Measurements from ENCODE around the gene CIPC. TPM values are rescaled to one million over a fixed set of nuclear protein-coding genes. Genes with fewer than 3 reads are reported as not detected.

Gene CIPC
- total and polyA plus RNA-seq, 5 experiments from 2014 or later: 4.4 to 12.8 (median 7.7) TPM

DNA sequence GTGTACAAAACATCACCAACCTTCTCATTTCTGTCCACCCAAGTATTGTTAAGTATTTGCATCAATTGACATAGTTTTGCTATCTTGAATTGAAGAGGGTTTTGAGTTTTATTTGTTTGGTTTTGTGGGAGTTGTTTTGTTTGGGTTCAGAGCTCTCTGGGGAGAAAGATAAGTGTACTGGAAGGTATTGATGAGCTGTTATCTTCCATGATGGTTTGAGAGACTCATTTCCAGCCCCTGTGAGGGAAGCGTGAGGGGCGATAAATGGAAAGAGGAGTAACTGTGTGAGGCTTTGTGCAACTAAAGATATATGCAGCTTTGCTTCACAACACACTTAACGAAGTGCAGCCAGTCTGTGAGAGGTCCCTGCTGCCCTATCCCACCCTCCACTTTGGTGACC is 15.7 kb upstream of the CIPC start:
- ATAC-seq: no peak
- no peak for DNase-seq
- peaks cover 0 to 13% (median 5%) of the 10 kb centered on the region in 3 donors for H3K36me3 Mint-ChIP-seq
- POLR2A ChIA-PET: no interaction called here
- peaks cover 0 to 8% (median 3%) of the 10 kb centered on the region in 9 donors for H3K9me3 Mint-ChIP-seq
- H3K4me1 Mint-ChIP-seq: peaks cover 4 to 10% (median 7%) of the 10 kb centered on the region in 4 donors
- peaks cover 0 to 10% (median 7%) of the 10 kb centered on the region in 5 donors for H3K27me3 Mint-ChIP-seq
- peak overlapping the region in 1 of 10 donors; percentile 29 for H3K27ac Mint-ChIP-seq
- no peak overlapping the region for H3K4me3 Mint-ChIP-seq

DNA sequence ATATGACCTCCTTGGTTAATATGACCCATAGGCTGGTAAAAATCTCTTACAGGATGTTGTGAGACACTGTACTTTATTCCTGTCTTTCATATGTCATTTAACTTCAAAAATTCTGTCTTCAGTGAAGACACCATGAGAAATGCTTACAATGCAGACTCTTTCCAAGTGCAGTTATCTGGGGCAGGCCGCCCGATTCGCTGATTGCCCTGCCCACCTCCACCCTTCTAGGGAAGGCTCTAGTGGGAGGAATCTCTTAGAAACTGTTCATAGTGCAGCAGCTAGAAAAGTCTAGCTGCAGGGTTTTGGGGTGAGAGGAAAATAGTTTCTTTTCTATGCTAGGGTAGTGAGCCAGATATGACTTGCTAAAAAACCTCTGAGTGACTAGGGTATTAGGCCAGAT is 15.0 kb upstream of the CIPC start:
- Mint-ChIP-seq H3K4me1 (peaks cover 4 to 10% (median 7%) of the 10 kb centered on the region in 4 donors), H3K27ac (peak overlapping the region in 1 of 10 donors; percentile 38), H3K27me3 (peaks cover 0 to 17% (median 7%) of the 10 kb centered on the region in 5 donors), H3K36me3 (peaks cover 0 to 13% (median 5%) of the 10 kb centered on the region in 3 donors), H3K9me3 (peaks cover 0 to 8% (median 3%) of the 10 kb centered on the region in 9 donors), H3K4me3 (no peak overlapping the region)
- no peak for ATAC-seq
- DNase-seq: no peak
- POLR2A ChIA-PET: no interaction called here

DNA sequence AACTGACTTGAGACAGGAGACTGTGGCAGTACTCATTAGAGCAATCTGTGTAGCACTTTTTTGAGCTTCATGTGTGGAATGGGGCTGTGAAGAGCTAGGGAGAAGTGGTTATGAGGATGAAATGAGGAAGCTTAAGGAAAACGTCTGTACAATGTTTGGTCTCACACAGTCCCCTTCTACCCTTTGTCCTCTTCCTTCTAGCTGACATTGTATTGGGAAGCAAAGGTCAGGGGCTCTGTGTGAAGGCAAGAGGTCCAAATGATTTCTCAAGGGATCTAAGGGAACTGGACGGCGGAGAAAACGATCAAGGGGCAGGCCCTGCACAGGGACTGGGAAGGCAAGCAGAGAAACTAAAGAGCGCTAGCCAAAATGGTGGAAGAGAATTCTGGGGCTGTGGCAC is 13.1 kb upstream of the CIPC start:
- ATAC-seq (no peak), DNase-seq (no peak)
- H3K27ac Mint-ChIP-seq: peak overlapping the region in 6 of 10 donors; percentile 1 to 95 (median 62)
- peaks cover 0 to 7% (median 0%) of the 10 kb centered on the region in 9 donors for H3K9me3 Mint-ChIP-seq
- POLR2A ChIA-PET: interaction anchor here (0.5 to 1.0 kb wide), 2 partner anchors 14 to 34 kb away, joined by 3 read pairs; partner anchors contain the start of gene CIPC
- H3K36me3 Mint-ChIP-seq: peaks cover 0 to 8% (median 4%) of the 10 kb centered on the region in 3 donors
- H3K4me1 Mint-ChIP-seq: peaks cover 4 to 10% (median 7%) of the 10 kb centered on the region in 4 donors
- no peak overlapping the region for H3K4me3 Mint-ChIP-seq
- peaks cover 0 to 19% (median 7%) of the 10 kb centered on the region in 5 donors for H3K27me3 Mint-ChIP-seq

DNA sequence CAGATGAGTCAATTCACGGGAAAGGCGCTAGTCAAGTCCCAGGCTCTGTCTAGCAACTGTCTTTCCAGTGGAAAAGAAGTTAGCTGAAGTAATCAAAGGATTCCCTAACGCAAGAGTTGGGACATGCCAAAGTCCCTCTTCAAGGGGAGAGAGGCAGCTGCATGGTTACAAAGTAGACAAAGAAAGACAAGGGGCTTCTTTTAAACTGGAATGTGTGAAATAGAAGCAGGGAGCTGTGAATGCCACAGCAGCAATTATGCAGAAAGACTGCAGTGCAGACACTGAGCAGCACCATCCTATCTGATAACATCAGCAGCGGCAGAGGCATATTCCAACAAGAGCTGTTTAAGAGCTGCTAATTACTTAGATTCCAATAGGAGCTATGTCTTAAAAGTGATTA is 12.5 kb upstream of the CIPC start:
- Mint-ChIP-seq H3K36me3 (peaks cover 0 to 5% (median 0%) of the 10 kb centered on the region in 3 donors), H3K9me3 (peaks cover 0 to 9% (median 0%) of the 10 kb centered on the region in 9 donors), H3K27ac (peak overlapping the region in 5 of 10 donors; percentile 40 to 95 (median 61)), H3K4me1 (peaks cover 4 to 10% (median 7%) of the 10 kb centered on the region in 4 donors), H3K27me3 (peaks cover 0 to 19% (median 7%) of the 10 kb centered on the region in 5 donors), H3K4me3 (no peak overlapping the region)
- DNase-seq (no peak), ATAC-seq (no peak)
- POLR2A ChIA-PET: interaction anchor here (1.0 kb wide), 1 partner anchor 13 kb away, joined by 3 read pairs; the partner anchor contains the start of gene CIPC

DNA sequence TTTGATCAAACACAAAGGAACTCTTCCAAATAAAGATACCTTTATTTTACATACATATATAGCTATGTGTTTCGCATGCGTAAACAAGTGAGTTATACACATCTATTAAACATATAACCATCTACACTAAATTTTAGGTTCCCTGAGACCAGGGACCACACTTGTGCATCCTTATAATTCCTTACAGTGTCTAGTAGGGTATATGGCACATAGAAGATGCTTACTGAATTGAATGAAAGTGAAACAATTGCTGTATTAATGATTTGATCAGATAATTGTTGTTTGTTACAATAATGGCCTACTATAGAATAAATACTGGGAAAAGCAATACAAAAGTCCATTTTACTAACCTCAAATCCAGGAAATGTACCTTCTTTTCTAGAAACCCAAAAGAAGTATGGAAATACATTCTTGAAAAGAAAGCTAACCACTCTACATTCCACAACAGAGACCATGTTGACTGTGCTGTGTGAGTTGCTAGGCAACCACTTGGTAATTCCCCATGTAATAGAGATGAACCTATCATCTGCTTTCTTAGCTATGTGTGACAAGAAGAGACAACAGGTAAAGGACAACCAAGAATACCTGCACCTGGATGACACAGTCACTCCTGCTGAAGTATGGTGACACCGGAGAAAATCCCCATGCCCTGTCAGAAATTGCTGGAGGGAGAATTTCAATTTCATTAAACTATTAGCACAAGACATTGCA is 11.9 kb upstream of the CIPC start:
- POLR2A ChIA-PET: interaction anchor here (1.0 kb wide), 1 partner anchor 12 kb away, joined by 3 read pairs; the partner anchor contains the start of gene CIPC

DNA sequence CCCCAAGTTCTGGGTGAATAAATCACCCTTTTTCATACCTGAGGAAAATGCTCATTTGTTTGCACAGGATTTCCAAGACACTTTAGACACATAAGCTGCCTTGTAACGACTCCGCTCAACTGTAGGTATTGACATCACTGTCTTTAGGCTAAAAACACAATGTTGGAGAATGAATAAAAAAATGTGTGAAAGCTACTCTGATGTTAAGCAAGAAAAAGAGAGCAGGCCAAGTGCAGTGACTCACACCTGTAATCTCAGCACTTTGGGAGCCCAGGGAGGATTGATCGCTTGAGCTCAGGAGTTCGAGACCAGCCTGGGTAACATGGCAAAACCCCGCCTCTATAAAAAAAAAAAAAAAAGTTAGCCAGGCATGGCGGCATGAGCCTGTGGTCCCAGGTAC is 11.1 kb upstream of the CIPC start:
- ATAC-seq: no peak
- H3K27ac Mint-ChIP-seq: peak overlapping the region in 4 of 10 donors; percentile 70 to 94 (median 84)
- H3K4me3 Mint-ChIP-seq: no peak overlapping the region
- peaks cover 0 to 20% (median 8%) of the 10 kb centered on the region in 9 donors for H3K9me3 Mint-ChIP-seq
- H3K36me3 Mint-ChIP-seq: peaks cover 0 to 9% (median 5%) of the 10 kb centered on the region in 3 donors
- POLR2A ChIA-PET: no interaction called here
- no peak for DNase-seq
- H3K4me1 Mint-ChIP-seq: peaks cover 4 to 10% (median 5%) of the 10 kb centered on the region in 4 donors
- peaks cover 0 to 19% (median 7%) of the 10 kb centered on the region in 5 donors for H3K27me3 Mint-ChIP-seq

More for the DNA sequence above, 11.9 kb upstream of the CIPC start:
- peak; percentile 97 for ATAC-seq
- Mint-ChIP-seq H3K4me1 (peaks cover 4 to 10% (median 5%) of the 10 kb centered on the region in 4 donors), H3K27ac (peak overlapping the region in 8 of 10 donors; percentile 50 to 94 (median 78)), H3K4me3 (peak overlapping the region in 1 of 10 donors; percentile 48), H3K27me3 (peaks cover 0 to 19% (median 7%) of the 10 kb centered on the region in 5 donors), H3K9me3 (peaks cover 0 to 13% (median 3%) of the 10 kb centered on the region in 9 donors), H3K36me3 (peaks cover 0 to 6% (median 0%) of the 10 kb centered on the region in 3 donors)
- DNase-seq: peak in 4 of 10 donors; percentile 24 to 60 (median 38)

DNA sequence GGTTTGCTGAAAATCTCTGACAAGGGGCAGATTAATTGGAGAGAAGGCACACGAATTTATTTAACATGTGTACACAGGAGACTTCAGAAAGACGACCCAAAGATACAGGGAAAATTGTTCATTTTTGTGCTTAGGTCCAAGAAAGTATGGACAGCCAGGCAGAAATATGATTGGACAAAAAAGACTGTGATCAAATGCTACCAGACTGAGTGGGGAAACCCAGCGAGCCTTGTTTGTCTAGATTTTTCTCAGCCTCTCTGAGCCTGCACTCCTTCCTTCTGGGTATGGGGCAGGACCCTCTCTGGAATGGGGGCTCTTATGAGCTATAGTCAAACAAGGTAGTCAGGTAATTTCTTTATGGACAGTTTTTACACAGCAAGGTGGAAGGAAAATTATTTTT is 10.4 kb upstream of the CIPC start:
- ATAC-seq (no peak), DNase-seq (no peak)
- Mint-ChIP-seq H3K4me3 (no peak overlapping the region), H3K27ac (peak overlapping the region in 3 of 10 donors; percentile 29 to 86 (median 68)), H3K9me3 (peaks cover 0 to 20% (median 8%) of the 10 kb centered on the region in 9 donors), H3K36me3 (peaks cover 0 to 9% (median 5%) of the 10 kb centered on the region in 3 donors), H3K4me1 (peaks cover 4 to 10% (median 5%) of the 10 kb centered on the region in 4 donors), H3K27me3 (peaks cover 0 to 19% (median 7%) of the 10 kb centered on the region in 5 donors)
- POLR2A ChIA-PET: no interaction called here

DNA sequence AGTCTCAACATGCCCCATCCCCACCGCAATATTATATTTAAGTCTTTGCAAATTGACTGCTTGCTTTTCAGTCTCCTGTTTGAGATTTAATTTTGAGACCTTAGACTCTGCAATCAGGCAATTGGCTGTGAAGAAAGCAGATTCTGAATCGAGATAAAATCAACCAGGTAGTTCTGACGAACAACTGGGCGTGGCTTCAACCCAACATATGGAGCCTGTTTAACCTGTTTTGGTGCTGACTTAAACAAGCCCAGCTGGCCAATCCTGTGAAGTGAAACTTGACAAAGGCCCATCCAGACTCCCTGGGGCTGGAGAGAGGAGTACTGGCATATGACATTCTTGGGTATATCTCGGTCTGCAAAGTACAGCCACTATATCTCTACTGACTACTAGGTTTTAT is 9.8 kb upstream of the CIPC start:
- H3K4me1 Mint-ChIP-seq: peaks cover 4 to 10% (median 5%) of the 10 kb centered on the region in 4 donors
- no peak overlapping the region for H3K4me3 Mint-ChIP-seq
- H3K9me3 Mint-ChIP-seq: peaks cover 0 to 20% (median 8%) of the 10 kb centered on the region in 9 donors
- POLR2A ChIA-PET: no interaction called here
- DNase-seq (no peak), ATAC-seq (no peak)
- H3K27me3 Mint-ChIP-seq: peaks cover 0 to 19% (median 7%) of the 10 kb centered on the region in 5 donors
- peak overlapping the region in 3 of 10 donors; percentile 53 to 86 (median 68) for H3K27ac Mint-ChIP-seq
- peaks cover 0 to 9% (median 5%) of the 10 kb centered on the region in 3 donors for H3K36me3 Mint-ChIP-seq

DNA sequence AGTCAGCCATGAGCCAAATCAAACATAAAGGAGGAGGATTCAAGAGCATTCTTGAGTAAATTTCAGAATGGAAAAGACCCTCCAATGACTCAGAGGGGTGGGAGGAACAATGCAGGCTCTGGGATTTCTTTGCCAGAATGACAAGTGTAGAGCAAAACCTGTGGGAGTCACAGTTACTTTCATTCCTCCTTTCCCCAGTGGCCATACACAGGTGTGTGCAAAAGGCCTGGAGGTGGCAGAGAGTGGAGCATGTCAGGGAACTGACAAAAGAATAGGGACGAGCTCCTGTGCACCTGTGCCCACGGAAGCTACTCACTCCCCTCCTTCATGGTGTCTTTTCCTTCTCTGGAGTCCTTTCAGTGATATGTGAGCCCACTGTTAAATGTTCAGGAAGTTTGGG is 9.4 kb upstream of the CIPC start:
- Mint-ChIP-seq H3K27me3 (peaks cover 0 to 19% (median 7%) of the 10 kb centered on the region in 5 donors), H3K4me3 (no peak overlapping the region), H3K9me3 (peaks cover 0 to 20% (median 8%) of the 10 kb centered on the region in 9 donors), H3K27ac (no peak overlapping the region), H3K36me3 (peaks cover 0 to 9% (median 5%) of the 10 kb centered on the region in 3 donors), H3K4me1 (peaks cover 4 to 10% (median 5%) of the 10 kb centered on the region in 4 donors)
- POLR2A ChIA-PET: interaction anchor here (0.7 kb wide), 1 partner anchor 69 kb away, joined by 4 read pairs; no protein-coding TSS in a partner anchor
- ATAC-seq: no peak
- DNase-seq: no peak

DNA sequence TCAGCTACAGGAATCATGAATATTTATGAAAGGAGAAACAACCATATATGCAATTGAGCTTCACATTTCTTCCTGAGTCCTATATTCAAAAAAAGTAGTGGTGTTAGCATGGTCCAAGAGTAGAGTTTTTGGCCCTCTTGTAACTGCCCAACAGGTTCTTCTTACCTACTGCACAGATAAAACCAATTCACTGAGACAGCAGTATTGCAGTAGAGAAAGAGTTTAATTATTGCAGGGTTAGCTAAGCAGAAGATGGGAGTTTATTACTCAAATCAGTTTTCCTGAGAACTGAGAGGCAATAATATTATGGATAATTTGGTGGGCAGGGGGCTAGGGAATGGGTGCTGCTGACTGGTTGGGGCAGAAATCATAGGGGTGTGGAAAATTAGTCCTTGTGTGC is 6.5 kb upstream of the CIPC start:
- POLR2A ChIA-PET: interaction anchor here (1.0 kb wide), 1 partner anchor 128 kb away, joined by 3 read pairs; no protein-coding TSS in a partner anchor
- Mint-ChIP-seq H3K9me3 (peaks cover 0 to 20% (median 8%) of the 10 kb centered on the region in 9 donors), H3K27me3 (peaks cover 0 to 10% (median 0%) of the 10 kb centered on the region in 5 donors), H3K4me3 (no peak overlapping the region), H3K27ac (no peak overlapping the region), H3K4me1 (peaks cover 5 to 13% (median 9%) of the 10 kb centered on the region in 4 donors), H3K36me3 (peaks cover 0 to 9% (median 5%) of the 10 kb centered on the region in 3 donors)
- ATAC-seq (no peak), DNase-seq (no peak)

DNA sequence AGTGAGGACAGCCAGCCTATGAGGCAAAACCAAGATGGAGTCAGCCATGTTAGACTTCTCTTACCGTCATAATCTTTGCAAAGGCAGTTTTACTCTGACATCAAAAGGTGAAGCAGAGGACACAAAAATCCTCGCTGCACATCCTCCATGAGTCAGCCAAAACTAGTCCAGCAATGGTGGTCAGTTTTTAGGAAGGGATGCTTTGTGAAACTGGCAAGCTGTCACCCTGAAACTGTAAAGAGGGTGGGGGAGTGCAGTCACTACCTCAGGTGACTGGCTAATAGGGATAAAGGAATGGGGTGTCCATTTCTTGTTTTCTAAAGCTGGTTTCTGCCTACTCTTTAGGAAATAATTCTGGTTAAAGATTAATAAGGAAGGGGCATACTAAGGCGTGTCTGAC is 5.4 kb upstream of the CIPC start:
- Mint-ChIP-seq H3K27me3 (peaks cover 0 to 6% (median 0%) of the 10 kb centered on the region in 5 donors), H3K4me1 (peaks cover 9 to 22% (median 19%) of the 10 kb centered on the region in 4 donors), H3K36me3 (peaks cover 0 to 9% (median 5%) of the 10 kb centered on the region in 3 donors), H3K27ac (no peak overlapping the region), H3K4me3 (no peak overlapping the region), H3K9me3 (peaks cover 0 to 20% (median 8%) of the 10 kb centered on the region in 9 donors)
- DNase-seq (no peak), ATAC-seq (no peak)
- POLR2A ChIA-PET: no interaction called here

DNA sequence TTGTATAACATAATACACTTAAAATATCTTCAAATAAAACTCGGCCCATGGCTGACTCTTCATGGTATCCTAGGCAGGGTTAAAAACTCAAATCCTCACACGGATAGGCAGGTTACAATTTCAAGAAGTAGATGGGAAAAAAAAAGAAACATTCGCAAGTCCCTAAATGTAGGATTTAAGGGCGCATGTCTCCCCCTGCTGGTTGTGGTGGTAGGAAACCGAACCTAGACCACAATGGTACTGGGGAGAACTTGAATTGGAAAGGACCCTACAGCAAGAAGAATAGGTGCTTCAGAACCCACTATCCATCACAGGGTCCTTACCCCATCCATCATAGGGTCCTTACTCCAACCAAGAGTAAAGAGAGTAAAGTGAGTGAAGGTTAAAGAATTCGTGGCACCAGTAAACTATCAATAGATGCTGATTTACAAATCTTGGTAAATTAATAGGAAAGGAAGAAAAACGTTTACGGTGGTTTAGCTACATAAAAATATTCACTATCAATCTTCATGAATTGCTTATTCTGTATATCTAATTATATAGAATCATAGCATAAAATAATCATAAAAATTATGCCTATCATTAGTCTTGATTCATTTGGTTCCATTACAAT is 3.3 kb upstream of the CIPC start:
- H3K4me1 Mint-ChIP-seq: peaks cover 24 to 41% (median 38%) of the 10 kb centered on the region in 4 donors
- peak overlapping the region in 6 of 10 donors; percentile 36 to 90 (median 75) for H3K27ac Mint-ChIP-seq
- ATAC-seq: no peak
- H3K4me3 Mint-ChIP-seq: peak overlapping the region in 3 of 10 donors; percentile 11 to 70 (median 16)
- peaks cover 0 to 17% (median 8%) of the 10 kb centered on the region in 9 donors for H3K9me3 Mint-ChIP-seq
- H3K36me3 Mint-ChIP-seq: peaks cover 0 to 9% (median 5%) of the 10 kb centered on the region in 3 donors
- H3K27me3 Mint-ChIP-seq: peaks cover 0 to 1% (median 0%) of the 10 kb centered on the region in 5 donors
- POLR2A ChIA-PET: interaction anchor here (0.7 to 1.2 kb wide), 2 partner anchors 26 to 226 kb away, joined by 3 read pairs; no protein-coding TSS in a partner anchor
- peak; percentile 54 to 87 (median 70) for DNase-seq
